NCI-H128 (cell line): ENCODE measurements around the gene NPTX1.

Experiments used
- DNase-seq: peaks from one replicate; lab custom pipeline; 2025; ENCODE audit not compliant: unreplicated experiment; lab: John Stamatoyannopoulos, UW

The NPTX1 gene

GRCh38 chr17:80503921-80504320 lies 27.5 kb upstream of the NPTX1 start:
- DNase-seq, result no peak

- no peak for DNase-seq
These were observed 26.6 kb upstream of the NPTX1 start for GRCh38 chr17:80503031-80503430.

- DNase-seq, result no peak
These were observed 26.1 kb upstream of the NPTX1 start for GRCh38 chr17:80502578-80502877.

- no peak for DNase-seq
These were observed 25.6 kb upstream of the NPTX1 start for GRCh38 chr17:80501741-80502577.

- DNase-seq, result no peak
These were observed 23.7 kb upstream of the NPTX1 start for GRCh38 chr17:80499961-80500665.

- no peak for DNase-seq
These were observed 23.2 kb upstream of the NPTX1 start for GRCh38 chr17:80499560-80499959.

- DNase-seq, result no peak
These were observed 22.6 kb upstream of the NPTX1 start for GRCh38 chr17:80498920-80499410.

GRCh38 chr17:80498242-80498919 lies 22.0 kb upstream of the NPTX1 start:
- no peak for DNase-seq

- no peak for DNase-seq
These were observed 21.4 kb upstream of the NPTX1 start for GRCh38 chr17:80497726-80498241.

GRCh38 chr17:80494547-80494946 lies 18.1 kb upstream of the NPTX1 start:
- no peak for DNase-seq

GRCh38 chr17:80492343-80493136 lies 16.1 kb upstream of the NPTX1 start:
- DNase-seq, result no peak

- DNase-seq, result no peak
These were observed 15.3 kb upstream of the NPTX1 start for GRCh38 chr17:80491478-80492342.

- DNase-seq, result no peak
These were observed 11.1 kb upstream of the NPTX1 start for GRCh38 chr17:80487511-80487910.

- DNase-seq, result no peak
These were observed 10.3 kb upstream of the NPTX1 start for GRCh38 chr17:80486692-80487091.

GRCh38 chr17:80485846-80486245 lies 9.4 kb upstream of the NPTX1 start:
- DNase-seq, result peak; percentile 26

- DNase-seq, result no peak
These were observed 6.3 kb upstream of the NPTX1 start for GRCh38 chr17:80482555-80483308.

GRCh38 chr17:80482058-80482318 lies 5.6 kb upstream of the NPTX1 start:
- DNase-seq, result no peak

GRCh38 chr17:80481284-80482057 lies 5.1 kb upstream of the NPTX1 start:
- DNase-seq, result no peak

- no peak for DNase-seq
These were observed 3.8 kb upstream of the NPTX1 start for GRCh38 chr17:80480248-80480647.
